GM21447 (cell line): ENCODE data around the gene TMC7.
A peak's percentile ranks its signal among the peaks of the same experiment; 100 is the strongest.

ENCODE experiments used
- ATAC-seq: cut with Tn5 transposase; IDR thresholded peaks from one replicate; pipeline ENCODE4 v1.9.1; 2021; ENCODE audit not compliant: unreplicated experiment

The TMC7 gene

GRCh38 chr16:19027416-19027815 lies 43.7 kb downstream of the TMC7 start:
- ATAC-seq, result no peak

- no peak for ATAC-seq
These were observed 46.2 kb downstream of the TMC7 start for GRCh38 chr16:19029980-19030379.

- ATAC-seq, result no peak
These were observed 48.0 kb downstream of the TMC7 start for GRCh38 chr16:19031738-19032137.

- ATAC-seq, result no peak
These were observed 50.0 kb downstream of the TMC7 start for GRCh38 chr16:19033761-19034160.

GRCh38 chr16:19040400-19040799 lies 56.7 kb downstream of the TMC7 start:
- no peak for ATAC-seq

- no peak for ATAC-seq
These were observed 61.0 kb downstream of the TMC7 start for GRCh38 chr16:19044769-19045168.

- no peak for ATAC-seq
These were observed 62.3 kb downstream of the TMC7 start for GRCh38 chr16:19046062-19046461.

GRCh38 chr16:19062706-19063105 lies 79.0 kb downstream of the TMC7 start:
- ATAC-seq, result no peak

GRCh38 chr16:19066988-19067348 lies 83.2 kb downstream of the TMC7 start:
- ATAC-seq, result no peak

- peak; percentile 89 for ATAC-seq
These were observed 83.9 kb downstream of the TMC7 start, which contains the start of gene COQ7 for GRCh38 chr16:19067349-19068236. Gene COQ7, plus strand, starts transcription at chr16:19067614. Its CDS starts 51 bp downstream, at chr16:19067665.

GRCh38 chr16:19068237-19068815 lies 84.6 kb downstream of the TMC7 start:
- no peak for ATAC-seq

- ATAC-seq, result no peak
These were observed 88.4 kb downstream of the TMC7 start for GRCh38 chr16:19071811-19072777.

GRCh38 chr16:19073344-19073743 lies 89.6 kb downstream of the TMC7 start:
- ATAC-seq, result no peak

GRCh38 chr16:19073863-19074262 lies 90.1 kb downstream of the TMC7 start:
- no peak for ATAC-seq

GRCh38 chr16:19075511-19075910 lies 91.8 kb downstream of the TMC7 start:
- no peak for ATAC-seq

- no peak for ATAC-seq
These were observed 94.1 kb downstream of the TMC7 start for GRCh38 chr16:19077879-19078278.

- ATAC-seq, result no peak
These were observed 99.9 kb downstream of the TMC7 start for GRCh38 chr16:19083670-19084069.

- no peak for ATAC-seq
These were observed 100.4 kb downstream of the TMC7 start for GRCh38 chr16:19084139-19084538.

- no peak for ATAC-seq
These were observed 101.1 kb downstream of the TMC7 start for GRCh38 chr16:19084879-19085278.

GRCh38 chr16:19085679-19086200 lies 102.0 kb downstream of the TMC7 start:
- no peak for ATAC-seq
